8988T (cell line): ENCODE measurements around the gene FAM151A.

Source experiments
- DNase-seq: peaks from one replicate; pipeline ENCODE4 v3.0.0; 2011

The FAM151A gene

DNA sequence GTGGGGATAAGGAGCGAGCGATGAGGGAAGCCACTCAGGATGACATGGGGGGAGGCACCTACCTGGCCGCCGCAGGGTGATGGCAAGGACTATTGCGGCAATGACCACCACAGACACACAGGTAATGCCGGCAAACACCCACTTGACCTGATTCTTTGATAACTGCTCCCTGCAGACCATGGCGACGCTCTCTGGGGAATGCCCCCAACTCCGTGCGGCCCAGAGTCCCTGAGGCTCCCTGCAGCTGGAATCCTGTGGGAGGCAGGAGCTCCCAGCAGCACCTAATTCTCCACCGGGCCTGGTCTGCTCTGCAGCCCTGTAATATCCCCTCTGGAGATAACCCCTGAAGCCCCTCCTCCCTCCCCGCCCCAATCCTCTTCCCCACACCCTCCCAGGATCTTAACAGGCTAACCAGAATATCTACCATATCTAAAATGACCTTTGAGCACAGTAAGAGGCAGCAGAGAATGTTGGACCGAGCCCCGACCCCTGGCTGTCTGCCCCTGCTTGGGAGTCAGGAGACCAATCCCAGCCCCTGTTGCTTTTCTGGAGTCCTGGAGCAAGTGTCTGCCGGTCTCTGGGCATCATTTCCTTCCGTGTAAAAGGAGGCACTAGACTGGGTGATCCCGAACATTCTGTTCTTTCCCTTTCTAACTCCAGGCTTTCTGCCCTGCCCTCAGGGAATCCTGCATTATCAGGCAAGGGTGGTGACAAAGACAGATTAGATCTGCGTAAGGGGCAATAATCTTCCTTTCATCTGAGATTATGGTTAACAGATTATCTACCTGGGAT is at the start of gene FAM151A:
TSS of gene FAM151A (minus strand) at position 310 of the 792 bp plus-strand sequence. CDS start at position 180, 130 bp downstream.
- no peak for DNase-seq

DNA sequence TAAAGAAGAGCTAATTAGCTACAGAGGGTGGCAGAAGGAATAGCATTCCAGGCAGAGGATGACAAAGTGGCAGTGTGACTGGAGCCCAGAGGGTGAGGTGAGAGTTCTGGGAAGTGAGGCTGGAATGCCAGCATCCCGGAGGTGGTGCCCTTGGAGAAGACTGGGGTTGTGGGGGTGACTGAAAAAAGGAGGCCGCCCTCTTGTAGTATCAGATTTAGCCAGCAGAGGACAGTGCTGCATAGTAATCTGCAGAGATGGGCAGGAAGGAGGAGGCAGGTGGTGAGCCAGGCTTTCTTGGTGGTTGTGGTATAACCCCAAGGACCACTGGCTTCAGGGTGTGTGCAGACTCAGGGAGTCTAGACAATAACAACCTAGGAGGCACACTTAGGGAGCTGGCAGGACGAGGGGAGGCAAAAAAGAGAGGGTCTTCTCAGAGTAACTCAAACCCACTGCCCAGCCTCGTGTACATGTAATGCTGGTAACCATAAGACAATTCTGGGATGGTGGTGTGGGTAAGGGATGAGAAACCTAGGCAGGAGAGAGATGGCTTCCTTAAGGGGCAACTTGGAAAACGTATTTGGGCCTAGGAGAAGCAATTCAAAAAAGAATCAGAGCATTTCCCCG is 48.8 kb upstream of the FAM151A start:
- peak; percentile 36 for DNase-seq

DNA sequence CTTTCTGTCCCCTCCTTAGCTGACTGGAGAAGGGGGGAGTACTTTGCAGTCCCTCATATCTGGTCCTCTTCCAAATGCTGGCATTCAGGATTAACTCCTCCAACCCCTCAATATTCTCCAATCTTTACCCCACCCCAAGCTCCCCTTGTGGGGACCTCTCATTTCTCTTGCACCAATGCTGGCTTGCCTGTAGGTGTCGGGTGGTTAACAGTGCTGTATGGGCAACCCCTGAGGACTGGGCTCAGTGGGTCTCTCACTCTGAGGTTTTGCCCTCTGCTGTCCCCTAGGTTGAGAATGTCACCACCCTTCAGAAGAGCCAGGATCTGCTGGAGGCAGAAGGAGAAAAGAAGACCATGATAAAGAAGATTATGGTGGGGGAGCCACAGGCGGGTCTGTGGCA is 45.2 kb upstream of the FAM151A start:
- DNase-seq: no peak

DNA sequence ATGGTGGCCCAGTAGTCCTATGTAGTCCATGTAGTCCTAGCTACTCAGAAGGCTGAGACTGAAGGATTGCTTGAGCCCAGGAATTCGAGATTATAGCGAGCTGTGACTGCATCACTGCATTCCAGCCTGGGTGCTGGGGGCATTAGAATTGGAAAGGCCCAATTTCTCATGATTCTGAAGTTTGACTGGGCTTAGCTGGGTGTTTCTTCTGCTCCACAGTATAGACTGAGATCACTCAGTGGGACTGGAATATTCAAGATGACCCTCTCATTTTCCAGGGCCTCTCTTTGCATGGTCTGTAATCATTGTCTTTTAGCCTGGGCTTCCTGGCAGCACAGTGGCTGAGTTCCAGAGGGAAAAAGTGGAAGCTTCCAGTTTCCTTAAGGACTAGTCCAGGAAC is 44.5 kb upstream of the FAM151A start:
- DNase-seq: no peak

DNA sequence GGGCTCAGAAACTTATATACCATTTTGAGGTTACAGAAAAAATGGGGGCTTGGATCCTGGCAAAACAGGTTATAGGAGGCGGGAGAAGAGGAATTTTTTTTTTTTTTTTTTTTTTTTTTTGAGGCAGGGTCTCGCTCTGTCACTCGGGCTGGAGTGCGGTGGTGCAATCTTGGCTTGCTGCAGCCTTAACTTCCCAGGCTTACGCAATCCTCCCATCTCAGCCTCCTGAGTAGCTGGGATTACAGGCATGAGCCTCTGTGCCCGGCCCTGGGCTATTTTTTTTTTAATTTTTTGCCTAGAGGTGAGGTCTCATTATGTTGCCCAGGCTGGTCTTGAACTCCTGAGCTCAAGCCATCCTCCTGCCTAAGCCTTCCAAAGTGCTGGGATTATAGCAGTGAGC is 43.0 kb upstream of the FAM151A start:
- DNase-seq: no peak

DNA sequence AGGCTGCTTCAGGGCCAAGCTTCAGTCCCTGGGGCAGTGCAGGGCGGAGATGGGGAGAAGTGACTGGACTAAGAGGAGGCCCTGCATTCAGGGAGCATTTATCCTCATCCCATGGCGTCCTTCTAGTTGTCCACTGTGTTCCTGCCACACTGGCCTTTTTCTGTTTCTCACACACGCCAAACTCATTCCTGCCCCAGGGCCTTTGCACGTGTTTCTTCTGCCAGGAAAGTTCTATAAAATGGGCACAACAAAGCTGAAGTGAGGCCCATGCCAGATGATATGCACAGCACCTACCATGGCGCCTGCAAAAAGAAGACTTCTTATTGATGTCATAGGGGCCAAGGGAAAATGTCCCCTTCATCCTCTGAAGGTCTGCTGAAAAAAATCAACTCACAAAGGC is 42.5 kb upstream of the FAM151A start:
- DNase-seq: no peak

DNA sequence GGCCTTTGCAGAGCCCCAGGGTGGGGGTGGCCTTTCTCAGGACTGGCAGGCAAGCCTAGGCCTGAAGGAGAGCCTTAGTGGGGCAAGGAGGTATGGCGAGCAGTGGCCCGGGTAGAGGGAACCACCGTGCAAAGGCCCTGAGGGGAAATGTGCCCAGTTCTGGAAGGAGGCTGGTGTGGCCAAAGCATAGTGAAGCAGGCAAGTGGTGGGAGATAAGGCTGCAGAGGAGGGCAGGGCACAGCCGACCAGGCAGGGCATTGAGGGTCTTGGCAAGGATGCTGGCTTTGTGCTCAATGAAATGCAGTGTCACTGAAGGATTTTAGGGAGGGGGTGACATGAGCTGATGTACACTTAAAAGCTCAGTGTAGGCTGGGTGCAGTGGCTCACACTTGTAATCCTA is 41.0 kb upstream of the FAM151A start:
- no peak for DNase-seq

DNA sequence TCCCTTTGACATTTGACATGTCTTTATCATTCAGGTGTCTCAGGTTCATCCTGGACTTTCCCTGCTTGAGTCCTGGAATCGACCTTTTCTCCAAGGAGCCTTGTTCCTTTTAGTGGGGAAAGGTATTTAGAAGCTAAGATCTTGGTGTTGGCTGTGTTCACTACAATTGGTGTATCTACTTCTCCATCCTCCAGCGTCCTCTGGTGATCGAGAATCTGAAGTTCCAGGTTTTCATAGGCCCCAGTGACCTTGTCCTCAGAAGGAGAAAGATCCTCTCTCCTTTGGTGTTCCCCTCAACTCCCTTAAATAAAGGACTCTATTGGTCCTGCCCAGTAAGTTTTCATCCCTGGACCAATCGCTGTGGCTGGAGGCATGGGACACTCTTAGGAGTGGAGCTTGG is 40.4 kb upstream of the FAM151A start:
- DNase-seq: no peak

DNA sequence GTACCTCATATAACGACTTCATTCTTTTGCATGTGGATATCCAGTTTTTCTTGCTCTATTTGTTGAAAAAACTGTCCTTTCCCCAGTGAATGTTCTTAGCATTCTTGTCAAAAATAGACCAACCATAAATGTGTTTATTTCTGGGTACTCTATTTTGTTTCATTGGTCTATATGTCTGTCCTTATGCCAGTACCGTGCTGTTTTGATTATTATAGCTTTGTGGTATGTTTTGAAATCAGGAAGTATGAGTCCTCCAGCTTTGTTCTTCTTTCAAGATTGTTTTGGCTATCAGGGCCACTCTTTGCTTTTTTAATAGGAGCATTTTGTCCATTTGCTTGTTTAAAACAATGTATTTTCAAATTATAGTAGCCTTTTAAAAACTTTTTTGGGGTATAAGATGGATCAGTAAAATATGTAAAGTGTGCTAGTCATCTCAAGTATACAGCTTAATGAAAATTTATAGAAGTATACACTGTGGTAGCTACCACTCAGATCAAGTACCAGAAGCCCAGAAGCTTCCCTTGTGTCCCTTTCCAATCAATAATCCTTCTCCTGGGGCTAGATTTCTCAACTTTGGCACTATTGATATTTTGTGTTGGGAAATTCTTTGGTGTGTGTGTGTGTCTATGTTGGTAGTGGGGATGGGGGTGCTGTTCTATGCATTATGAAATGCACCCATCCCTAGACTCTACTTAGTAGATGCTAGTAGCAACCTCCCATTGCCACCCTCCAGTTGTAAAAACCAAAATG is 35.0 kb upstream of the FAM151A start:
- no peak for DNase-seq

DNA sequence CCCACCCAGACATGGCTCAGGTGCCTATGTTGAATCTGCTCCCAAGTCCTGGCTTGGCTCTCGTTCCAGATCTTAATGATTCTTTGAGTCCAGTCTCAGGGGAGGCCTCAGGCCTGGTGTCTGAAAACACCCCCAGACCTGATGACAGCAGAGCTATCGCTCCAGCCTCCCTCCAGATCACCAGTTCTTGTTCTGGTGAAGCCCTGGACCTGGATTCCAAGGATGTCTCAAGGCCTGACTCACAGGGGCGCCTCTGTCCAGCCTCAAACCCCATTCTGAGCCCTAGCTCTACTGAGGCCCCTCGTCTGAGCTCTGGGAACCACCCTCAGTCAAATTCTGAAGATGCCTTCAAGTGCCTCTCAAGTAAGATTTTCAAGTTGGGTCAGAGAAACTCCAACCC is 29.7 kb upstream of the FAM151A start:
- DNase-seq: no peak

DNA sequence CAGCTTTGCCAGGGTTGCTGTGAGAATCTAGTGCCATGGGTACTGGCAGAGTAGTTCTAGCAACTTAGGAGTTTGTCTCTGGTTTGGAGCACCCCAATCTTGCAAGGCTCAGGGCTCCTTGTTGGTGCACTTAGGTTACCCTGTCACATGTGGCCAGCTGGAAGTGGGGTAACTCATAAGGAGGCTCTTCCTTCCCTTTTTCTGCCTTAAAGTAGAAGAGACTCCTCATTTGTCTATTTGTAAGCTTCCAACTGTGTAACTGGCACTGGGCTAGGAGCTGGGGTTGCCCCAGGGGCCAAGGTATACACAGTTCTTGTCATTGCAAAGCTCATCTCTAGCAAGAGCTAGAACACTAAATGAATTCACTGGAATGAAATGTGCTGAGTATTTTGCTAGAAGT is 28.8 kb upstream of the FAM151A start:
- no peak for DNase-seq

DNA sequence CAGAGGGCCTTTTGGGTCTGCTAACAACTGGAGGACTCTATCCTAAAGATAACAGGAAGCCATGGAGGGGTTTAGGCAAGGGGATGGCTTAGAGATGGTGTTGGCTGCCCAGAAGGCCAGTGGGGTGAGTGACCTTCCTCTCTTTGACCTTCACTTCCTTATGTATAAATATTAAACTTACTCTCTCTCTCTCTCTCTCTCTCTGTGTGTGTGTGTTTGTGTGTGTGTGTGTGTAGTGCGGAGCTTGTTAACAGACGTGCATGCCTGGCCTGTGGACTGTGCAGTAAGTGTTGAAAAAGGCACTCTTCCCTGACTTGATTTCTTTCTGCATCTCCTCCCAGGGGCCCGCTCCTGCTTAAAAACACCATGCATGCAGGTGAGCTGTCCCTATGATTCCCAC is 28.3 kb upstream of the FAM151A start:
- no peak for DNase-seq

DNA sequence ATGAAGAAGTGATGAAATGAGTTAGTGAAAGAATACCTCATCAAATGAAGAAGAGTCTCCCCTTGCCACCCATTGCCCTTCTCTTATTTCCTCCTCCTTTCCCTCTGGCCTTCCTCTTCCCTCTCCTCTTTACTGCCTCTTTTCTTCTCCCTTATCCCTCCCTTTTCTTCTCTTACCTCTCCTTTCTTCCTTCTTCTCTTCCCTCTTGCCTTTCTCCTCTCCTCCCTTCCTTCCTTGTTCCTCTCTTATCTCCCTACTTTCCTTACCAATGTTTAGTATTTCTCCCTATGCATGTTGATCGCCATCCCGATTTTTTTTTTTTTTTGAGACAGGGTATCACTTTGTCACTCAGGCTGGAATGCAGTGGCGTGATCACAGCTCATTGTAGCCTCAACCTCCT is 27.1 kb upstream of the FAM151A start:
- no peak for DNase-seq

DNA sequence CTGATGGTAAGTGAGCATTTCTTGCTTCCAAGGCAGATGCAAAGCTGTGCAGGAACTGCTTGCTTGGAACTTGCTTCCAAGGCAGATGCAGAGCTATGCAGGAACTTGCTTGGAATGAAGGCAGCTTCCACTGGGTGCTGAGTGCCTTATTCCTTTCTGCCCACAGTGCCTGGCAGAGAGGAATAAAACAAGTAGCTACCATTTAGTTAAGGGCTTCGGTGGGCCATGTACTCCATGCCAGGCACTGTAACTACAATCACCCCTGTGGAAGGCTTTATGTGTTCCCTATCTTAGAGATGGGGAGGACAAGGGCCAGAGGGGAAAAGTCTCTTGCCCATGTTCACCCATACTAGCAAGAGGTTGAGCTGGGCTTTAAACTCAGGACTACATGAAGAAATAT is 26.6 kb upstream of the FAM151A start:
- DNase-seq: no peak

DNA sequence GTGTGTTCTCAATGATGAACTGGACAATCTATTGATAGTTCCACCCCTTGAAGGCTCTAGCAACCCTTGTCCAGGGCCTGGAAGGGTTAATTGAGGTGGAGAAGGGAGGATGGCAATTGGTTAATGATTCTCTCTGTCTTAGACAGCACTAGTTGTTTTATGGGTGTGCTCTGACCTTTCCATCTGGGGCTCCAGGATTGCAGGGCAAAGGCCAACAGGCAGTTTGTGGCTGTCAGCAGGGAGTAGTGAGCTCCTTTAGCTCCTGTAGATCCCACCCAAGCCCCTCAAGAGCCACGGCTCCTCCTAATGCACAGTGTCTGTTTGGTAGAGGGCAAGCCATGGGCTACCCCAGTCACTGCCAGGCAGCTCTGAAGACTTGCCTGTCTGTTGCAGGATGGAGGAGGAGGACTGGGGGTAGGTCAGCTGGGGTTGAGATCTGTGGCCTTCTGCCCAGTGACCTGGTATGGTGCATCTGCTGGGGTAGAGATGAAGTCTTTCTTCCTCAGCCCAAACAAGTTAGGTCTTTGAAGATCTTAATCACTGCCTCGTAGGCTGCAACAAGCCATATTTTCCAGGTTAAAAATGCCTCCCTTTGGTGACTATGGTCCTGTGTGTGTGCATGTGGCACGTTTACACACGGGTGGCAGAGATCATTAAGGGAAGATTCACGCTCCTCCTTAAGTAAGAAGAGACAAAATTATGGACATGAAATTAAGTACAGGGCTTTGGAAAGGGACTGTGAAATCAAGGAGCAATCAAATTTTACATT is 26.0 kb upstream of the FAM151A start:
- DNase-seq: no peak

DNA sequence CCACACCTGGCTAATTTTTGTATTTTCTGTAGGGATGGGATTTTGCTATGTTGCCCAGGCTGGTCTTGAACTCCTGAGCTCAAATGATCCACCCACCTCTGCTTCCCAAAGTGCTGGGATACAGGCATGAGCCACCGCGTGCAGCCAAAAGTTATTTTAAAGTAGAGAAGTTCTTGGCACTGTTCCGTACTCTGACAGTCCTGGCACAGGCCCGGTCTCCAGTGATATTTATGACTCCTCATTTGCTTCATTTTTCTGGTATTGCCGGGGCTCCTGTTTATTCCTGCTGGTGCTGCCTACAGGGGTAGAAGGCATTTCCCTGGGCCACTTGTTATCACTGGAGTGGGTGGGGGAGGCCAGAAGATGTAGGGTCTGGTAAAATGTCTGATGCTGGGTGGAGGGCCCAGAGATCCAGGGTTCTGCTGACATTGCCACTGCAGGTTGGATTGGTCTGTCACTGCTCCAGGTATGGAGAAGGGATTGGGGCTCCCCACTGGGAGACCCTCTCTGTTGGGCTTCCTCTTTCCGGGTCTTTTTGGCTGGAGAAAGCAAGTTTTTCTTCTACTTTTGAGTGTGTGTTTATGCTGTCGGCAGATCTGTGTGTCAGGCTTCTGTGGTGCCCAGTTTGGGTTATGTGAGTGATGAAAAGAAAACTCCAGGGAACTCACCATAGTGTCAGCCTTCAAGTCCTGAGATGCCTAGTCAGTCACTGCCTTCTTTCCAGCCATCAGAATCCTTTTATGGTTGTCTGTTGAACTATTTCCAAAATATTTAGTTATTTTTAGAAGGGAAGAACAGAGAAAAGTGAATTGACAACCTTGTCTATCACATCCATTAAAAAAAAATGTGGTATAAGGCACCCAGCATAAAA is 22.7 kb upstream of the FAM151A start:
- DNase-seq: no peak

DNA sequence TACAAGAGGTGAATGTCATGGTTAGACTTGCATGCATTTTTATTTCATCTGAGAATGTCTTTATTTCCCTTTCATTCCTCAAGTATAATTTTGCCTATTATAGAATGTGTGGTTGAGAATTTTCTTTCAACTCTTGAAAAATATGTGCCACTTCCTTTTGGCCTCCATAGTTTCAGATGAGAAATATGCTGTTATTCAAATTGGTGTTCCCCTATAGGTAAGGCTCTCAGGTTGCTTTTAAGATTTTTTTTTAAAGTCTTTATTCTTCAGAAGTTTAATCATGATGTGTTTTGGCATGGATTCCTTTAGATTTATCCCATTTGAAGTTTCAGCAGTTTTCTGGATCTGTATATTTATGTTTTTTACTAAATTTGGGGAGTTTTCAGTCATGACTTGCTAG is 20.4 kb upstream of the FAM151A start:
- no peak for DNase-seq

DNA sequence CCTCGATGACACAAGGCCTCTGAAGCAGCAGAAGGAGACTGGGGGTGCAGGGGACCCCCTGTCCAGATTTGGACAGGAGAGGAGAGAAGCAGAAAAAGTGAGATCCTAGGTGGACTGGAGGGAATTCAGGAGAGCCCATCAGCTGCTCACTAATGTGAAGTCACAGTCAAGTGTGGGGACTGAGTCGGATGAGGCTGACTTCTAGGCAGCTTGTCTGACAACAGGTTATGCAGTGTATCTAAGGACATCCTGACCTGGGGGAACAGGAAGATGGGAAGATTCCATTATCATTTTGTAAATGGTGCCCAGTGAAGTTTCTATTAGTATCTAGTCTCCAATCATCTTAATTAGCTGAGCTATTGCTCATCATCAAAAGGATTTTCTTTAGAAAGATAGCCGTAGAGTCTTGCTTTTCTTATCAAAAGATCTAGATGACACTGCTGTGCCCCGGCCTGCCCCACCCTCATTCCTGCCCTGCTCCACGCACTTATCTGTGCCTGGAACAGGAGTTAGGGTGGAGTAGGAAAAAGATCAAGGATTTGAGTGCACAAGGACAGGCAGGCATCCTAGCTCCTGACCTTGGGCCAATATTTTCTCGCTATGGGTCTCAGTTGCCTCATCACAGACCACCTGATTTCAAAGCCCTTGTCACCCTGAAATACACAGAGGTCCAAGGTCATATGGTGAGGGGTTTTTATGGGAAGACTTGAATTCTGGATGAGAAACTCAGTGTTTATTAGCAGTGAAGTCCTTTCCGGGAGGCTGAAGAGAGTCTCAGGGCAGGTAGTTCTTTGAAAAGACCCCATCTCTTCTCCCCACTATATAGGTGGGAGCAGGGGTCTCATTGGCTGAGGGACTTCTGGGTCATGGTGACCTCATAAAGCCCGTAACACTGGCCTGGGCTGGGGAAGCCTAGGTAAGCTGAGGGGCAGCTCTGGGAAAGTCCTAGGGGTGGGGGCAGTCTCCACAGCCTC is 17.8 kb upstream of the FAM151A start, which contains the start of gene MROH7:
TSS of gene MROH7 (plus strand) at position 924 of the 974 bp plus-strand sequence. CDS start 11,141 bp downstream, outside the sequence.
- DNase-seq: no peak

DNA sequence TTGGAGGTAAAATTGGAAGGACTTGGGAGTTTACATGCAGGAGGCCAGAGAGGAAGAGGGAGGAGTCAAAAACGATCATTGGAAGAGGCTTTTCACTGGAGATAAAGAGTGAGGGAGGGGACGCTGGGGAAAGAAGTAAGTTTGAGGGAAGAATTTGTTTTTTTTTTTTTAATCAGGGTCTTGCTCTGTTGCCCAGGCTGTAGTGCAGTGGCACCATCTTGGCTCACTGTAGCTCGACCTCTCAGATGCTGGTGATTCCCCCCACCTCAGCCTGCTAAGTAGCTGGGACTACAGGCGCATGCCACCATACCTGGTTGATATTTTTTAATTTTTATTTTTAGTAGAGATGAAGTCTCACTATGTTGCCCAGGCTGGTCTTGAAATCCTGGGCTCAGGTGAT is 17.0 kb upstream of the FAM151A start:
- DNase-seq: no peak
